VCaP (cell line): ENCODE data around the gene PHLDB2.

Experiments used
- H3K27ac ChIP-seq: fragments of 450-650 bp; 2 replicates; pipeline ENCODE4 v1.5.1; 2017
- TF ChIP-seq, protein P1 (sequence below): fragments of 450-650 bp; conservative IDR thresholded peaks from 2 replicates; pipeline ENCODE4 v1.5.1; 2017; ENCODE audit warnings: mild to moderate bottlenecking, moderate library complexity

PHLDB2 gene

DNA sequence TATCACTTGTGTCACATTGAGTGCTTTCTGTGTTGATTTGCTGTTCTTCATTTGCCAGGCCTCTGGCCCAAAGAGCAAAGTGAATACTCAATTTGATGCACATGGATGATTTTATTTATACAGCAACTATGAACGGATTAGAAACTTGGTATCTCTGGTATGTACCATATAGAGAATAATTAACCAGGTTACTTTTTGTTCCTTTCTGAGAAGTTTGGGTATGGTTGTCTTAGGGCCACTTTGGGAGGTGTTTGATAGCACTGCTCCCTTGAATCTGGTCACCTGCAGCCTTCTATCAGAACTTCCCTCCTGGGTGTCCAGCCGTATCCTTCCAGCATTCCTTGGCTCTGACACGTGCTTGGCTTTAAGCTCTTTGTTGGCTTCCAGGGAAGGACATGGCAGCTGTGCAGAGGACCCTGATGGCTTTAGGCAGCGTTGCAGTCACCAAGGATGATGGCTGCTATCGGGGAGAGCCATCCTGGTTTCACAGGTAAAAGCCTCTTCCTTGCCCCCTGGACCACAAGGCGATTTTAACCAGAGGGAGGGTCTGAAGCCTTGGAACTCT, 152.4 kb downstream of the PHLDB2 start:
- TF ChIP-seq, protein P1, sequence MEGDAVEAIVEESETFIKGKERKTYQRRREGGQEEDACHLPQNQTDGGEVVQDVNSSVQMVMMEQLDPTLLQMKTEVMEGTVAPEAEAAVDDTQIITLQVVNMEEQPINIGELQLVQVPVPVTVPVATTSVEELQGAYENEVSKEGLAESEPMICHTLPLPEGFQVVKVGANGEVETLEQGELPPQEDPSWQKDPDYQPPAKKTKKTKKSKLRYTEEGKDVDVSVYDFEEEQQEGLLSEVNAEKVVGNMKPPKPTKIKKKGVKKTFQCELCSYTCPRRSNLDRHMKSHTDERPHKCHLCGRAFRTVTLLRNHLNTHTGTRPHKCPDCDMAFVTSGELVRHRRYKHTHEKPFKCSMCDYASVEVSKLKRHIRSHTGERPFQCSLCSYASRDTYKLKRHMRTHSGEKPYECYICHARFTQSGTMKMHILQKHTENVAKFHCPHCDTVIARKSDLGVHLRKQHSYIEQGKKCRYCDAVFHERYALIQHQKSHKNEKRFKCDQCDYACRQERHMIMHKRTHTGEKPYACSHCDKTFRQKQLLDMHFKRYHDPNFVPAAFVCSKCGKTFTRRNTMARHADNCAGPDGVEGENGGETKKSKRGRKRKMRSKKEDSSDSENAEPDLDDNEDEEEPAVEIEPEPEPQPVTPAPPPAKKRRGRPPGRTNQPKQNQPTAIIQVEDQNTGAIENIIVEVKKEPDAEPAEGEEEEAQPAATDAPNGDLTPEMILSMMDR = no peak
- no peak overlapping the region for H3K27ac ChIP-seq

DNA sequence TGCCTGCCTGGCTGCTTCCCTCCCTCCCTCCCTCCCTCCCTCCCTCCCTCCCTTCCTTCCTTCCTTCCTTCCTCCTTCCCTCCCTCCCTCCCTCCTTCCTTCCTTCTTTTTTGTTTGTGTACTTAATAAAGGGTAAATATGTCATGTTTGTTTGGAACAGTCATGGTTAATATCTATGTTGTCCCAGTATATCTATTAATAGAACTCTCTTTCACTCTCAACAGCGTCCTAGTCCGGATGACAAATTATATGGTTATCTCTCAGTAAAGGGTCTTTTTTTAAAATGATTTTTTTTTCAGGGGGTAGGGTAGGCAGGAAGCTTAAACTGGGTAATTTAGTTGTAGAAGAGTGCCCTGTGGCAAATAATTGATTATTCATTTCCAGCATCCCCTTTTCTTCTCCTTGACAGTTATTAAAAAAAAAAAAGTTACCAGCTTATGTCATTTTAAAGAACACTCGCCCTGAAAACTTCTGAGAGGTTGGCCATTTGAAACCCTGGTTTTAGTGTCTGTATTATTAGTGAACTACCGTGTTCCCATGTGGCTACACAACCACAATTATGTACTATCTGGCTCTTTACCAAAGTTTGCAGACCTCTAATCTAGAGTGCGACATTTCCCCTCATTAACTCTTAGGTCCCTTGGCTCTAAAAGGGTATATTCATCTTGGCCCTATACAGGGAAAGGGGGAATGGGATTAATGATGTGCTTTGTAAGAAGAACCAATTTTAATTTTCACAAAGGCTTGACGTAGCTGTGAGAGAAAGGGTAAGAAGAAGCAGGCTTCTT, 153.3 kb downstream of the PHLDB2 start:
- TF ChIP-seq, protein P1 = no peak

GRCh38 chr3:112013058-112013783, 154.2 kb downstream of the PHLDB2 start:
- no peak overlapping the region for H3K27ac ChIP-seq
- TF ChIP-seq, protein P1 = peak; percentile 88

More for the DNA sequence above, 153.3 kb downstream of the PHLDB2 start:
- H3K27ac ChIP-seq = no peak overlapping the region

GRCh38 chr3:112013784-112014143, 154.7 kb downstream of the PHLDB2 start:
- H3K27ac ChIP-seq = no peak overlapping the region
- TF ChIP-seq, protein P1 = peak; percentile 36

- H3K27ac ChIP-seq = no peak overlapping the region
- TF ChIP-seq, protein P1 = no peak
Measured at GRCh38 chr3:112017091-112017490, 158.0 kb downstream of the PHLDB2 start.

DNA sequence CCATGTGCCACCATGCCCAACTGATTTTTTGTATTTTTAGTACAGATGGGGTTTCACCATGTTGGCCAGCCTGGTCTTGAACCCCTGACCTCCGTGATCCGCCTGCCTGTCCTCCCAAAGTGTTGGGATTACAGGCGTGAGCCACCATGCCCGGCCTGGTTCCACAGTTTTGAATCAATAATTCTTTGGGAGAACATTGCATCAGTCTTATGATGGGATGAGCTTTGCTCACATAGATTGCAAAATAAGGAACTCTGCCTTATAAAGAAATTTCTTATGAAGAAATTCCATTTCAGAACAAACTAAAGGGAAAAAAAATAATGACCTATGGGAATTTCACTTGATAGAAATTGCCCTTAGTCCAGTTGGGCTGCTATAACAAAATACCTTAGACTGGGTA, 159.6 kb downstream of the PHLDB2 start:
- TF ChIP-seq, protein P1 = no peak
- no peak overlapping the region for H3K27ac ChIP-seq

DNA sequence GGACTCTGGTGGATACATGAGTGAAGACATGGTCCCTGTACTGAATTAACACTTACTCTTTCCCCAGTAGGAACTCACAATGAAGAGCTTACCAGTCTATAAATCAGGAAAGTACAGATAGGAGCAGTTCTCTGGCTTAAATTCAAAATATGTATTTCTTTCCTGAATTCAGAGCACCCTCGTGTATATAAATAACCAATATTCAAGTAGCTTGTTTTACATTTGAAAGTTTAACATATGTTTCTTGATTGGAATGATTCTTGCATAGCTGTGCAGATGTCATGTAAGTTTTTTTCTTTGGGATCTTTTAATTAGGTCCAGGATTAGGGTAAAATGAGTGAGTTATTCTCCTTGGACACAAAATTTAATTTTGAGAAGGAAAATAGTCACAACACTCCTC, 160.7 kb downstream of the PHLDB2 start:
- TF ChIP-seq, protein P1 = no peak

More for the DNA sequence above, 160.7 kb downstream of the PHLDB2 start:
- no peak overlapping the region for H3K27ac ChIP-seq
